Stimulated activated CD8-positive, alpha-beta memory T cell treated with anti-CD3 and anti-CD28 coated beads, Interleukin-15, amount 100 ng/mL, for 1 hour (primary cell): Measurements from ENCODE around the gene VPREB3.
A peak's percentile ranks its signal among the peaks of the same experiment; 100 is the strongest.

Experiments
- DNase-seq: peaks from one replicate; pipeline ENCODE4 v3.0.0-alpha.2; 2020; ENCODE audit warnings: low read depth

The VPREB3 gene

GRCh38 chr22:23782703-23783102, 28.5 kb upstream of the VPREB3 start:
- DNase-seq, result no peak

GRCh38 chr22:23782252-23782651, 28.0 kb upstream of the VPREB3 start:
- DNase-seq, result no peak

- no peak for DNase-seq
Observed at GRCh38 chr22:23781511-23782183, 27.4 kb upstream of the VPREB3 start.

GRCh38 chr22:23781065-23781464, 26.8 kb upstream of the VPREB3 start:
- DNase-seq, result no peak

- DNase-seq, result no peak
Observed at GRCh38 chr22:23780146-23780748, 26.0 kb upstream of the VPREB3 start.

GRCh38 chr22:23779731-23780130, 25.5 kb upstream of the VPREB3 start:
- DNase-seq, result no peak

- DNase-seq, result no peak
Observed at GRCh38 chr22:23779083-23779482, 24.9 kb upstream of the VPREB3 start.

- no peak for DNase-seq
Observed at GRCh38 chr22:23778577-23778900, 24.3 kb upstream of the VPREB3 start.

GRCh38 chr22:23777776-23778576, 23.8 kb upstream of the VPREB3 start:
- no peak for DNase-seq

DNA sequence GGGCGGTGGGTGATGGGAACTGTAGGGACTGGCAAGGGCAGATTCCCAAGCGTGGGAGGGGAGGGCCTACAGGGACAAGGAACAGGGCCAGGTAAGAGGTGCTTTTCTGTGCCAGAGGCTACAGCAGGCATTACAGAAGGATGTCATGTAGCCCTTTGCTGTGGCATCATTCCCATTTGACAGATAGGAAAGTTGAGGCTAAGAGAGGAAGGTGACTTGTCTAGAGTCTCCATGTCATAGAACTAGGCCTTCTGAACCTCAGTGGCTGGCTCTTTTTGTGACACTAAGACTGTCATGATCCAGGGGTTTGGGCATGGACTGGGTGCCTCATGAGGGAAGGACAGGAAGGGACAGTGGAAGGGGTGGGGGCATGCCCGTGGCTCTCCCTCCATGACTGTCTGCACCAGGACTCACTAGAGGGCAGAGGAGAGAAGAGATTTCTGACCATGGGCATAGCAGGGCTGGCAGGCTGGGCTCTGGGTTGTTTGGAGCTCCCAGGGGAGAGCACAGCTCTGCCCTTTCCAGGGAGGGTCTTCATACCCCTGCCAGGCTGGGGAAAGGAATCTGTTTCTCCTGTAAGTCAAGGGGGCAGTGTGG, 21.7 kb upstream of the VPREB3 start:
- DNase-seq, result no peak

GRCh38 chr22:23774922-23775436, 20.8 kb upstream of the VPREB3 start:
- DNase-seq, result no peak

DNA sequence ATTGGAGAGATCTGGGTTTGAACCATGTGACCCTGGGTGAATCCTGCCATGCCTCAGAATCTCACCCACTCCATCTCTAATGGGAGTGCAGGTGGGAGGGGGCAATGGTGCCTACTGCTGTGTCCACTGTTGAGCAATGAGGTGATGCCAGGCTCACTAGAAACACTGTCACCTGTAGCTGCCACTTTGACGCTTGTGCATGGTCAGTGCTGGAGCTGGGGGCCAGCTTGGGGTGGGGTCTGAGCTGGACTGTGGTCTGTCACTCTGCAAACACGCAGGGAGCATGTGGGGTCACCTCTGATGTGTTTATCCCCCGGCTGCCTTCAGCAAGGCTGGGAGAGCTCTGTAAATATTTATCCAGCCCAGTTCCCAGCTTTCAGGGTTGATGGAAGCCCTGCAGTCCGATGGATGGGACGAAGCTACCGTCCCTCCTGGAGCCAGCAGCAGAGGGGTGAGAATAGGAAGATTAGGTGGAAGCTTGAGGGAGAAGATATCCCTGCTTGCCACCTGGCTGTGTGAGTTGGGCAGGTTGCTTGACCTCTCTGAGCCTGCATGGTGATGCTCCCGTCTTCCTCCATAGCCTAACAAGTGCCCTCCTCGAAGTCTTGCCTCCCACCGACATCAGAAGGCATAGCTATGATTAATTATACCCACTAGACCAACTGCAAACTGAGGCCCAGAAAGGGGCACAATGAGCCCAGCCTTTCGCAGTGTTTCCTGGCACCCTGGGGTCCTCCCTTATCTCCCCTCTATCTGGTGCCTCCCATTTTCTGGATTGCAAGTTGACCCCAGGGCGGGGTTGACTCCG, 20.1 kb upstream of the VPREB3 start:
- DNase-seq, result no peak

- no peak for DNase-seq
Observed at GRCh38 chr22:23773483-23774113, 19.4 kb upstream of the VPREB3 start.

GRCh38 chr22:23772649-23773473, 18.6 kb upstream of the VPREB3 start, which contains the start of gene MMP11:
MMP11 (plus strand) TSS chr22:23772849; CDS start chr22:23772871, 22 bp downstream.
- DNase-seq, result no peak

DNA sequence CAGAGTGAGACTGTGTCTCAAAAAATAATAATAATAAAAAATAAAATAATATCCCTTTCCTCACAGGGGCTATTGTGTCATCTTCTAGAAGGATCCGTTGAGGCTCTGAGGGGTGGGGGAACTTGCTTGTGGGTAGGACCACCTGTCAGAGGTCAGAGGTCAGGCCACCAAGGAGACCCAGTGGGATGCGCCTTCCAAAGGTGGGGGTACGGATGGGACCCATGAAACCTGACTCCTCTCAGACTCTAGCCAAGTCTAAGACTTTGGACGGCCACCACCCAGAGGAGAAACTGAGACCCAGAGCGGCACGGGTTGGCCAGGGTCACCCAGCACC, 18.1 kb upstream of the VPREB3 start:
- no peak for DNase-seq

- DNase-seq, result no peak
Observed at GRCh38 chr22:23769321-23769965, 15.2 kb upstream of the VPREB3 start.

- peak; percentile 48 for DNase-seq
Observed at GRCh38 chr22:23767673-23768548, 13.7 kb upstream of the VPREB3 start, which contains the start of gene CHCHD10. CHCHD10 (minus strand) TSS chr22:23767972; CDS start chr22:23767874, 98 bp downstream.

- DNase-seq, result no peak
Observed at GRCh38 chr22:23767303-23767672, 13.1 kb upstream of the VPREB3 start.
